ENCODE measurements around the gene MFAP3. TPM values are rescaled to one million over a fixed set of nuclear protein-coding genes. Genes with fewer than 3 reads are reported as not detected.
A peak's percentile ranks its signal among the peaks of the same experiment; 100 is the strongest.

The MFAP3 gene
- polyA plus RNA-seq, 1 donor from 2014 or later = 103 TPM

GRCh38 chr5:154081246-154081645, 42.5 kb downstream of the MFAP3 start:
- H3K36me3 ChIP-seq (ENCODE audit: insufficient read depth, low read length) = no peaks in the 10 kb centered on the region
- no peak overlapping the region for H3K9ac ChIP-seq (ENCODE audit: low read length)
- H2AFZ ChIP-seq (ENCODE audit: low read depth, low read length) = no peak overlapping the region
- no peaks in the 10 kb centered on the region for H4K20me1 ChIP-seq (ENCODE audit: insufficient read depth)
- no peak for TF ChIP-seq POLR2AphosphoS5 (IDR thresholded peaks at IDR 0.05)
- no peak for TF ChIP-seq RAD21 (conservative IDR thresholded peaks at IDR 0.05)
- TF ChIP-seq MXI1 (conservative IDR thresholded peaks at IDR 0.05; ENCODE audit: poor library complexity, severe bottlenecking) = no peak
- no peak for TF ChIP-seq REST (IDR thresholded peaks at IDR 0.05; ENCODE audit: borderline replicate concordance)
- TF ChIP-seq EZH2 (IDR thresholded peaks at IDR 0.05; ENCODE audit: borderline replicate concordance, insufficient read depth, low read length, poor library complexity, severe bottlenecking) = no peak
- no peak for TF ChIP-seq CTCF (IDR thresholded peaks at IDR 0.05; ENCODE audit: poor library complexity, severe bottlenecking)
- no peak for TF ChIP-seq EP300 (conservative IDR thresholded peaks at IDR 0.05; ENCODE audit: poor library complexity, severe bottlenecking)
- no peak for TF ChIP-seq SMC3 (conservative IDR thresholded peaks at IDR 0.05; ENCODE audit: poor library complexity)
- TF ChIP-seq TAF1 (IDR thresholded peaks at IDR 0.05; ENCODE audit: low read depth) = no peak
- H3F3A ChIP-seq (ENCODE audit: insufficient read depth, low read length, poor library complexity, severe bottlenecking) = no peaks in the 10 kb centered on the region
- H3K9me3 ChIP-seq (ENCODE audit: low read length) = no peaks in the 10 kb centered on the region
- H3K27me3 ChIP-seq (ENCODE audit: insufficient read depth, low read depth, low read length) = no peaks in the 10 kb centered on the region
- no peak overlapping the region for H3K27ac ChIP-seq (ENCODE audit: low read length)
- H3K4me2 ChIP-seq (ENCODE audit: low read length) = no peak overlapping the region
- no peaks in the 10 kb centered on the region for H3K9me2 ChIP-seq (ENCODE audit: insufficient read depth, low read length)
- H3K4me3 ChIP-seq (ENCODE audit: low read length) = no peak overlapping the region
- H3K79me2 ChIP-seq (replicated peaks; ENCODE audit: insufficient read depth, low read length) = no peaks in the 10 kb centered on the region

GRCh38 chr5:154084062-154084639, 45.4 kb downstream of the MFAP3 start:
- TF ChIP-seq EZH2 (IDR thresholded peaks at IDR 0.05; ENCODE audit: borderline replicate concordance, insufficient read depth, low read length, poor library complexity, severe bottlenecking) = no peak
- no peak for TF ChIP-seq POLR2AphosphoS5 (IDR thresholded peaks at IDR 0.05)
- TF ChIP-seq CTCF (IDR thresholded peaks at IDR 0.05; ENCODE audit: poor library complexity, severe bottlenecking) = no peak
- TF ChIP-seq SMC3 (conservative IDR thresholded peaks at IDR 0.05; ENCODE audit: poor library complexity) = no peak
- no peak for TF ChIP-seq TAF1 (IDR thresholded peaks at IDR 0.05; ENCODE audit: low read depth)
- peak; percentile 16 for TF ChIP-seq REST (IDR thresholded peaks at IDR 0.05; ENCODE audit: borderline replicate concordance)
- TF ChIP-seq MXI1 (conservative IDR thresholded peaks at IDR 0.05; ENCODE audit: poor library complexity, severe bottlenecking) = no peak
- TF ChIP-seq EP300 (conservative IDR thresholded peaks at IDR 0.05; ENCODE audit: poor library complexity, severe bottlenecking) = no peak
- Histone ChIP-seq H3K9me3 (ENCODE audit: low read length) (no peaks in the 10 kb centered on the region), H3K9ac (ENCODE audit: low read length) (no peak overlapping the region), H3F3A (ENCODE audit: insufficient read depth, low read length, poor library complexity, severe bottlenecking) (peaks cover 5% of the 10 kb centered on the region), H2AFZ (ENCODE audit: low read depth, low read length) (no peak overlapping the region), H4K20me1 (ENCODE audit: insufficient read depth) (no peaks in the 10 kb centered on the region), H3K9me2 (ENCODE audit: insufficient read depth, low read length) (no peaks in the 10 kb centered on the region), H3K36me3 (ENCODE audit: insufficient read depth, low read length) (no peaks in the 10 kb centered on the region), H3K4me3 (ENCODE audit: low read length) (no peak overlapping the region), H3K4me2 (ENCODE audit: low read length) (peak overlapping the region; percentile 30), H3K27me3 (ENCODE audit: insufficient read depth, low read depth, low read length) (no peaks in the 10 kb centered on the region), H3K79me2 (replicated peaks; ENCODE audit: insufficient read depth, low read length) (no peaks in the 10 kb centered on the region), H3K27ac (ENCODE audit: low read length) (no peak overlapping the region)

All from neural cell (in vitro differentiated cells).